Liver (tissue), 9 donors: ENCODE data around the gene INSC. TPM values are rescaled to one million over a fixed set of nuclear protein-coding genes. Genes with fewer than 3 reads are reported as not detected.
A peak's percentile ranks its signal among the peaks of the same experiment; 100 is the strongest.

ENCODE experiments used
- DNase-seq: peaks from one replicate; pipeline ENCODE4 v3.0.0-alpha.2; 2017; ENCODE audit warnings: low spot score
- H3K27ac ChIP-seq, 2 donors: one replicate each; pipeline ENCODE4 v1.7.0; 2013; ENCODE audit warnings: inconsistent platforms in 2 of 2, low read length in 2 of 2, control low read depth in 1 of 2, low read depth in 1 of 2, mild to moderate bottlenecking in 1 of 2
- H3K27me3 ChIP-seq, 4 donors: one replicate each; pipeline versions ENCODE4 v1.6.1 to v1.7.0; 2013; ENCODE audit warnings: low read length in 3 of 4, inconsistent platforms in 1 of 4, mild to moderate bottlenecking in 1 of 4, moderate library complexity in 1 of 4; ENCODE audit not compliant: control insufficient read depth in 4 of 4, insufficient read depth in 4 of 4
- H3K36me3 ChIP-seq, 4 donors: one replicate each; pipeline versions ENCODE4 v1.6.1 to v1.7.0; 2013; ENCODE audit warnings: low read length in 3 of 4, mild to moderate bottlenecking in 3 of 4, low read depth in 1 of 4, moderate library complexity in 1 of 4; ENCODE audit not compliant: control insufficient read depth in 4 of 4, insufficient read depth in 3 of 4
- H3K4me1 ChIP-seq, 4 donors: one replicate each; pipeline versions ENCODE4 v1.6.1 to v1.7.0; 2013; ENCODE audit warnings: low read length in 3 of 4, mild to moderate bottlenecking in 3 of 4, moderate library complexity in 1 of 4; ENCODE audit not compliant: control insufficient read depth in 4 of 4, insufficient read depth in 4 of 4
- H3K4me3 ChIP-seq, 3 donors: one replicate each; pipeline versions ENCODE4 v1.6.1 to v1.7.0; 2013; ENCODE audit warnings: low read length in 3 of 3, control low read depth in 1 of 3, low read depth in 1 of 3, mild to moderate bottlenecking in 1 of 3
- H3K9ac ChIP-seq, 2 donors: one replicate each; pipeline ENCODE4 v1.7.0; 2013; ENCODE audit warnings: low read length in 2 of 2, mild to moderate bottlenecking in 2 of 2, moderate library complexity in 2 of 2, control low read depth in 1 of 2, low read depth in 1 of 2
- H3K9me3 ChIP-seq, 4 donors: one replicate each; pipeline versions ENCODE4 v1.6.1 to v1.7.0; 2013; ENCODE audit warnings: low read length in 3 of 4; ENCODE audit not compliant: control insufficient read depth in 4 of 4
- EGR1 ChIP-seq, 2 donors: IDR thresholded peaks; 2 replicates each; pipeline ENCODE4 v1.6.1; 2016 to 2018; ENCODE audit warnings: antibody characterized with exemption in 2 of 2, low read depth in 2 of 2
- FOXA1 ChIP-seq: IDR thresholded peaks from 2 replicates; pipeline ENCODE4 v1.6.1; 2016; ENCODE audit warnings: antibody characterized with exemption
- FOXA2 ChIP-seq: IDR thresholded peaks from 2 replicates; pipeline ENCODE4 v1.6.1; 2016; ENCODE audit warnings: antibody characterized with exemption
- GABPA ChIP-seq, 2 donors: IDR thresholded peaks in 1 of 2; conservative IDR thresholded peaks in 1 of 2; 2 replicates each; pipeline ENCODE4 v1.6.1; 2016; ENCODE audit warnings: antibody characterized with exemption in 2 of 2, mild to moderate bottlenecking in 1 of 2, moderate library complexity in 1 of 2
- HNF4A ChIP-seq, 2 donors: conservative IDR thresholded peaks; 2 replicates each; pipeline ENCODE4 v1.6.1; 2016; ENCODE audit warnings: antibody characterized with exemption in 2 of 2, mild to moderate bottlenecking in 2 of 2
- HNF4G ChIP-seq: IDR thresholded peaks from 2 replicates; pipeline ENCODE4 v1.6.1; 2016; ENCODE audit warnings: antibody characterized with exemption
- JUND ChIP-seq, 2 donors: IDR thresholded peaks; 2 replicates each; pipeline ENCODE4 v1.6.1; 2016; ENCODE audit warnings: antibody characterized with exemption in 2 of 2
- NR2F2 ChIP-seq: IDR thresholded peaks from 2 replicates; pipeline ENCODE4 v1.6.1; 2016; ENCODE audit warnings: antibody characterized with exemption
- RAD21 ChIP-seq, 2 donors: IDR thresholded peaks; 2 replicates each; pipeline ENCODE4 v1.6.1; 2016; ENCODE audit warnings: antibody characterized with exemption in 2 of 2, mild to moderate bottlenecking in 2 of 2
- RXRA ChIP-seq, 2 donors: IDR thresholded peaks; 2 replicates each; pipeline ENCODE4 v1.6.1; 2017 to 2018; ENCODE audit warnings: antibody characterized with exemption in 2 of 2, mild to moderate bottlenecking in 1 of 2
- SP1 ChIP-seq: IDR thresholded peaks from 2 replicates; pipeline ENCODE4 v1.6.1; 2018; ENCODE audit warnings: antibody characterized with exemption, mild to moderate bottlenecking
- TAF1 ChIP-seq: conservative IDR thresholded peaks from 2 replicates; pipeline ENCODE4 v1.6.1; 2016; ENCODE audit warnings: antibody characterized with exemption, mild to moderate bottlenecking
- YY1 ChIP-seq: IDR thresholded peaks from 2 replicates; pipeline ENCODE4 v1.6.1; 2016; ENCODE audit warnings: antibody characterized with exemption, mild to moderate bottlenecking
- WGBS: extraction: QIAGEN DNeasy Blood & Tissue Kit; methylation state at CpG from one replicate; pipeline ENCODE4 v1.1.7; 2013; 5-methylcytosine and 5-hydroxymethylcytosine counted together
- polyA plus RNA-seq, 2 donors: library from polyadenylated mRNA; stranded (reverse) in 1 of 2; unstranded in 1 of 2; fragments of 200-250 nt in 1 of 2; fragments of >200 nt in 1 of 2; fragmentation: Nextera tagmentation in 1 of 2; extraction: Ambion mirVana in 1 of 2; gene quantifications; one replicate each; pipeline versions ENCODE4 v1.2.1 to v1.2.3, GENCODE V29; 2013 to 2015
- total RNA-seq, 2 donors: library from RNA; depleted of rRNA; stranded (reverse); fragments of >200 nt; gene quantifications; one replicate each; pipeline ENCODE4 v1.2.3, GENCODE V29; 2014
- TF ChIP-seq, protein P1 (sequence below): IDR thresholded peaks from 2 replicates; pipeline ENCODE4 v1.6.1; 2016; ENCODE audit warnings: antibody characterized with exemption, mild to moderate bottlenecking
- TF ChIP-seq, protein P2 (sequence below): IDR thresholded peaks from 2 replicates; pipeline ENCODE4 v1.6.1; 2016; ENCODE audit warnings: antibody characterized with exemption
- TF ChIP-seq, protein P3 (sequence below): IDR thresholded peaks from 2 replicates; pipeline ENCODE4 v1.6.1; 2016; ENCODE audit warnings: antibody characterized with exemption
- TF ChIP-seq, protein P4 (sequence below): IDR thresholded peaks from 2 replicates; pipeline ENCODE4 v1.6.1; 2016; ENCODE audit warnings: antibody characterized with exemption
- TF ChIP-seq, protein P5 (sequence below): fragments of 150-350 bp; IDR thresholded peaks from 2 replicates; pipeline ENCODE4 v1.5.1; 2017; ENCODE audit warnings: improper control_type of control experiment, low read depth, low read length; ENCODE audit not compliant: missing input control
- donor health status: healthy.
- donor health status: healthy.
- donor health status: healthy.
- donor health status: healthy.
- donor health status: healthy.

The INSC gene
- total and polyA plus RNA-seq, 4 donors = 0.02 to 0.25 (median 0.12) TPM

DNA sequence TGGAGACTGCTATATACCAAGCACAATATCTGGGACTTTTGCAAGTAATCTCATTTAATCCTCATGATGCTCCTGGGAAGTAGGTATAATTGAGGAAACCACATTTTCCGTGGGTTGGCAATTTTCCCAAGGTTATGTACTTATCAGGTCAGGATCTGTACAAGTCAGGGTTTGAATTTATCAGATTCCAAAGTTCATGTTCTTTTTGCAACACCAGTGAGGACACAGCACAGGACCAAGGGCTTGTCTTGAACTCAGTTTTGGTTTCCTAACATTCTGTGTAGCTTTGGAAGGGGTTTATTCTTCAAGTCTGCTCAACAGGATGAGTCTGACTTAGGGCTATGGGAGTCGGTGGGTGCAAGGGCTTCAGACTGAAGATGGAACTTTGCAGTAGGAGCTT, 30.4 kb downstream of the INSC start:
- 44% methylated on average over 2 of the region's 2 CpGs for whole genome bisulfite sequencing
- no peak overlapping the region for H3K9ac ChIP-seq
- no peaks in the 10 kb centered on the region for H3K36me3 ChIP-seq
- no peaks in the 10 kb centered on the region for H3K9me3 ChIP-seq
- peaks cover 7 to 18% (median 10%) of the 10 kb centered on the region in 4 donors for H3K4me1 ChIP-seq
- no peak overlapping the region for H3K27ac ChIP-seq
- H3K27me3 ChIP-seq = no peaks in the 10 kb centered on the region
- no peak overlapping the region for H3K4me3 ChIP-seq
- DNase-seq = no peak
- TF ChIP-seq YY1 (no peak), JUND (IDR thresholded peaks at IDR 0.05) (no peak), FOXA1 (no peak), GABPA (IDR thresholded peaks at IDR 0.05 in 1 of 2, conservative IDR thresholded peaks at IDR 0.05 in 1 of 2) (no peak), RXRA (IDR thresholded peaks at IDR 0.05) (peak; percentile 26 to 58), HNF4A (conservative IDR thresholded peaks at IDR 0.05) (peak; percentile 77 to 86), SP1 (peak; percentile 13), TAF1 (no peak), NR2F2 (no peak), FOXA2 (no peak), EGR1 (IDR thresholded peaks at IDR 0.05; ENCODE audit: low read depth in 2 of 2) (no peak), RAD21 (IDR thresholded peaks at IDR 0.05) (no peak), HNF4G (peak; percentile 16)
- TF ChIP-seq, protein P1, sequence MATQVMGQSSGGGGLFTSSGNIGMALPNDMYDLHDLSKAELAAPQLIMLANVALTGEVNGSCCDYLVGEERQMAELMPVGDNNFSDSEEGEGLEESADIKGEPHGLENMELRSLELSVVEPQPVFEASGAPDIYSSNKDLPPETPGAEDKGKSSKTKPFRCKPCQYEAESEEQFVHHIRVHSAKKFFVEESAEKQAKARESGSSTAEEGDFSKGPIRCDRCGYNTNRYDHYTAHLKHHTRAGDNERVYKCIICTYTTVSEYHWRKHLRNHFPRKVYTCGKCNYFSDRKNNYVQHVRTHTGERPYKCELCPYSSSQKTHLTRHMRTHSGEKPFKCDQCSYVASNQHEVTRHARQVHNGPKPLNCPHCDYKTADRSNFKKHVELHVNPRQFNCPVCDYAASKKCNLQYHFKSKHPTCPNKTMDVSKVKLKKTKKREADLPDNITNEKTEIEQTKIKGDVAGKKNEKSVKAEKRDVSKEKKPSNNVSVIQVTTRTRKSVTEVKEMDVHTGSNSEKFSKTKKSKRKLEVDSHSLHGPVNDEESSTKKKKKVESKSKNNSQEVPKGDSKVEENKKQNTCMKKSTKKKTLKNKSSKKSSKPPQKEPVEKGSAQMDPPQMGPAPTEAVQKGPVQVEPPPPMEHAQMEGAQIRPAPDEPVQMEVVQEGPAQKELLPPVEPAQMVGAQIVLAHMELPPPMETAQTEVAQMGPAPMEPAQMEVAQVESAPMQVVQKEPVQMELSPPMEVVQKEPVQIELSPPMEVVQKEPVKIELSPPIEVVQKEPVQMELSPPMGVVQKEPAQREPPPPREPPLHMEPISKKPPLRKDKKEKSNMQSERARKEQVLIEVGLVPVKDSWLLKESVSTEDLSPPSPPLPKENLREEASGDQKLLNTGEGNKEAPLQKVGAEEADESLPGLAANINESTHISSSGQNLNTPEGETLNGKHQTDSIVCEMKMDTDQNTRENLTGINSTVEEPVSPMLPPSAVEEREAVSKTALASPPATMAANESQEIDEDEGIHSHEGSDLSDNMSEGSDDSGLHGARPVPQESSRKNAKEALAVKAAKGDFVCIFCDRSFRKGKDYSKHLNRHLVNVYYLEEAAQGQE = no peak
- TF ChIP-seq, protein P2, sequence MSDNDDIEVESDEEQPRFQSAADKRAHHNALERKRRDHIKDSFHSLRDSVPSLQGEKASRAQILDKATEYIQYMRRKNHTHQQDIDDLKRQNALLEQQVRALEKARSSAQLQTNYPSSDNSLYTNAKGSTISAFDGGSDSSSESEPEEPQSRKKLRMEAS = no peak
- TF ChIP-seq, protein P3, sequence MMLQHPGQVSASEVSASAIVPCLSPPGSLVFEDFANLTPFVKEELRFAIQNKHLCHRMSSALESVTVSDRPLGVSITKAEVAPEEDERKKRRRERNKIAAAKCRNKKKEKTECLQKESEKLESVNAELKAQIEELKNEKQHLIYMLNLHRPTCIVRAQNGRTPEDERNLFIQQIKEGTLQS = no peak
- TF ChIP-seq, protein P4, sequence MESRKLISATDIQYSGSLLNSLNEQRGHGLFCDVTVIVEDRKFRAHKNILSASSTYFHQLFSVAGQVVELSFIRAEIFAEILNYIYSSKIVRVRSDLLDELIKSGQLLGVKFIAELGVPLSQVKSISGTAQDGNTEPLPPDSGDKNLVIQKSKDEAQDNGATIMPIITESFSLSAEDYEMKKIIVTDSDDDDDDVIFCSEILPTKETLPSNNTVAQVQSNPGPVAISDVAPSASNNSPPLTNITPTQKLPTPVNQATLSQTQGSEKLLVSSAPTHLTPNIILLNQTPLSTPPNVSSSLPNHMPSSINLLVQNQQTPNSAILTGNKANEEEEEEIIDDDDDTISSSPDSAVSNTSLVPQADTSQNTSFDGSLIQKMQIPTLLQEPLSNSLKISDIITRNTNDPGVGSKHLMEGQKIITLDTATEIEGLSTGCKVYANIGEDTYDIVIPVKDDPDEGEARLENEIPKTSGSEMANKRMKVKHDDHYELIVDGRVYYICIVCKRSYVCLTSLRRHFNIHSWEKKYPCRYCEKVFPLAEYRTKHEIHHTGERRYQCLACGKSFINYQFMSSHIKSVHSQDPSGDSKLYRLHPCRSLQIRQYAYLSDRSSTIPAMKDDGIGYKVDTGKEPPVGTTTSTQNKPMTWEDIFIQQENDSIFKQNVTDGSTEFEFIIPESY = no peak
- TF ChIP-seq, protein P5, sequence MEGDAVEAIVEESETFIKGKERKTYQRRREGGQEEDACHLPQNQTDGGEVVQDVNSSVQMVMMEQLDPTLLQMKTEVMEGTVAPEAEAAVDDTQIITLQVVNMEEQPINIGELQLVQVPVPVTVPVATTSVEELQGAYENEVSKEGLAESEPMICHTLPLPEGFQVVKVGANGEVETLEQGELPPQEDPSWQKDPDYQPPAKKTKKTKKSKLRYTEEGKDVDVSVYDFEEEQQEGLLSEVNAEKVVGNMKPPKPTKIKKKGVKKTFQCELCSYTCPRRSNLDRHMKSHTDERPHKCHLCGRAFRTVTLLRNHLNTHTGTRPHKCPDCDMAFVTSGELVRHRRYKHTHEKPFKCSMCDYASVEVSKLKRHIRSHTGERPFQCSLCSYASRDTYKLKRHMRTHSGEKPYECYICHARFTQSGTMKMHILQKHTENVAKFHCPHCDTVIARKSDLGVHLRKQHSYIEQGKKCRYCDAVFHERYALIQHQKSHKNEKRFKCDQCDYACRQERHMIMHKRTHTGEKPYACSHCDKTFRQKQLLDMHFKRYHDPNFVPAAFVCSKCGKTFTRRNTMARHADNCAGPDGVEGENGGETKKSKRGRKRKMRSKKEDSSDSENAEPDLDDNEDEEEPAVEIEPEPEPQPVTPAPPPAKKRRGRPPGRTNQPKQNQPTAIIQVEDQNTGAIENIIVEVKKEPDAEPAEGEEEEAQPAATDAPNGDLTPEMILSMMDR = no peak
